ENCODE measurements around the gene PRSS38. TPM values are rescaled to one million over a fixed set of nuclear protein-coding genes. Genes with fewer than 3 reads are reported as not detected.
A peak's percentile ranks its signal among the peaks of the same experiment; 100 is the strongest.

Gene PRSS38
- total RNA-seq, 2 experiments from 2014 or later, result not detected

- ChIA-PET POLR2A (no interaction called here), CTCF (interaction anchor here (1.2 kb wide), 1 partner anchor 13 kb away, joined by 3 read pairs; no protein-coding TSS in a partner anchor)
- H3K27ac ChIP-seq (ENCODE audit: low read depth in 1 of 2, low read length in 2 of 2), result no peak overlapping the region
- H3K27ac Mint-ChIP-seq, result no peak overlapping the region
- no peaks in the 10 kb centered on the region for H3K27me3 ChIP-seq (ENCODE audit: control insufficient read depth in 1 of 2, insufficient read depth in 2 of 2, low read length in 2 of 2)
- H3K9me3 ChIP-seq (ENCODE audit: control insufficient read depth in 1 of 2, insufficient read depth in 1 of 2, low read length in 2 of 2), result no peaks in the 10 kb centered on the region
- H3K4me3 Mint-ChIP-seq, result no peak overlapping the region
- H3K36me3 Mint-ChIP-seq (ENCODE audit: low read depth), result peaks cover 23% of the 10 kb centered on the region
- no peaks in the 10 kb centered on the region for H3K27me3 Mint-ChIP-seq
- H3K4me1 ChIP-seq (ENCODE audit: insufficient read depth, low read length), result peaks cover 20% of the 10 kb centered on the region
- no peak overlapping the region for H3K4me3 ChIP-seq (ENCODE audit: low read length)
- peaks cover 23% of the 10 kb centered on the region for H3K4me1 Mint-ChIP-seq (ENCODE audit: low read depth)
- peak in 2 of 14 experiments; percentile 4 to 23 for DNase-seq
- TF ChIP-seq CTCF (IDR thresholded peaks at IDR 0.05), result no peak
- no peak for ATAC-seq (ENCODE audit: poor library complexity)
- intact Hi-C loops (cut with DNase I, micrococcal nuclease), result no loop called here
- H3K9me3 Mint-ChIP-seq, result no peaks in the 10 kb centered on the region
- peaks cover 24% of the 10 kb centered on the region for H3K36me3 ChIP-seq (ENCODE audit: insufficient read depth, low read length)
Observed at GRCh38 chr1:227776331-227776771, 39.1 kb upstream of the PRSS38 start.

- Histone ChIP-seq H3K36me3 (ENCODE audit: insufficient read depth, low read length) (peaks cover 20% of the 10 kb centered on the region), H3K4me1 (ENCODE audit: insufficient read depth, low read length) (peaks cover 17% of the 10 kb centered on the region), H3K27me3 (ENCODE audit: control insufficient read depth in 1 of 2, insufficient read depth in 2 of 2, low read length in 2 of 2) (no peaks in the 10 kb centered on the region), H3K27ac (ENCODE audit: low read depth in 1 of 2, low read length in 2 of 2) (no peak overlapping the region), H3K9me3 (ENCODE audit: control insufficient read depth in 1 of 2, insufficient read depth in 1 of 2, low read length in 2 of 2) (no peaks in the 10 kb centered on the region), H3K4me3 (ENCODE audit: low read length) (no peak overlapping the region)
- no peak for TF ChIP-seq CTCF (IDR thresholded peaks at IDR 0.05)
- Mint-ChIP-seq H3K27me3 (no peaks in the 10 kb centered on the region), H3K36me3 (ENCODE audit: low read depth) (peaks cover 23% of the 10 kb centered on the region), H3K9me3 (no peaks in the 10 kb centered on the region), H3K4me3 (no peak overlapping the region), H3K27ac (no peak overlapping the region), H3K4me1 (ENCODE audit: low read depth) (peaks cover 23% of the 10 kb centered on the region)
- CTCF ChIA-PET, result interaction anchor here (1.2 kb wide), 1 partner anchor 15 kb away, joined by 3 read pairs; no protein-coding TSS in a partner anchor
- ATAC-seq (ENCODE audit: poor library complexity) (no peak), DNase-seq (peak in 1 of 14 experiments; percentile 2)
- intact Hi-C loops (cut with DNase I, micrococcal nuclease), result no loop called here
- POLR2A ChIA-PET, result no interaction called here
Observed at GRCh38 chr1:227777156-227777555, 38.3 kb upstream of the PRSS38 start.

- peaks cover 19% of the 10 kb centered on the region for H3K36me3 Mint-ChIP-seq (ENCODE audit: low read depth)
- Histone ChIP-seq H3K4me1 (ENCODE audit: insufficient read depth, low read length) (peaks cover 17% of the 10 kb centered on the region), H3K27ac (ENCODE audit: low read depth in 1 of 2, low read length in 2 of 2) (no peak overlapping the region), H3K4me3 (ENCODE audit: low read length) (no peak overlapping the region), H3K36me3 (ENCODE audit: insufficient read depth, low read length) (peaks cover 20% of the 10 kb centered on the region), H3K9me3 (ENCODE audit: control insufficient read depth in 1 of 2, insufficient read depth in 1 of 2, low read length in 2 of 2) (no peaks in the 10 kb centered on the region), H3K27me3 (ENCODE audit: control insufficient read depth in 1 of 2, insufficient read depth in 2 of 2, low read length in 2 of 2) (no peaks in the 10 kb centered on the region)
- H3K27me3 Mint-ChIP-seq, result no peaks in the 10 kb centered on the region
- intact Hi-C loops (cut with DNase I, micrococcal nuclease), result no loop called here
- H3K27ac Mint-ChIP-seq, result no peak overlapping the region
- no peaks in the 10 kb centered on the region for H3K9me3 Mint-ChIP-seq
- peaks cover 18% of the 10 kb centered on the region for H3K4me1 Mint-ChIP-seq (ENCODE audit: low read depth)
- peak in 1 of 14 experiments; percentile 12 for DNase-seq
- ChIA-PET POLR2A (no interaction called here), CTCF (interaction anchor here (1.2 kb wide), 1 partner anchor 15 kb away, joined by 3 read pairs; no protein-coding TSS in a partner anchor)
- H3K4me3 Mint-ChIP-seq, result no peak overlapping the region
- no peak for ATAC-seq (ENCODE audit: poor library complexity)
- TF ChIP-seq CTCF (IDR thresholded peaks at IDR 0.05), result no peak
Observed at GRCh38 chr1:227777646-227778045, 37.8 kb upstream of the PRSS38 start.

All from CD4-positive, alpha-beta T cell (primary cell).